Lower leg skin (tissue), 3 donors: ENCODE measurements around the gene PHF13.

Experiments
- POLR2A ChIP-seq, 2 donors: fragments of 450-650 bp; IDR thresholded peaks; one replicate each; pipeline ENCODE4 v1.6.1; 2016 to 2017; ENCODE audit warnings: antibody characterized with exemption in 2 of 2, mild to moderate bottlenecking in 1 of 2, moderate library complexity in 1 of 2
- TF ChIP-seq, protein P1 (sequence below), 3 donors: fragments of 450-650 bp; IDR thresholded peaks; one replicate each; pipeline ENCODE4 v1.5.1; 2016; ENCODE audit warnings: antibody characterized with exemption in 3 of 3, mild to moderate bottlenecking in 3 of 3, moderate library complexity in 2 of 3

DNA sequence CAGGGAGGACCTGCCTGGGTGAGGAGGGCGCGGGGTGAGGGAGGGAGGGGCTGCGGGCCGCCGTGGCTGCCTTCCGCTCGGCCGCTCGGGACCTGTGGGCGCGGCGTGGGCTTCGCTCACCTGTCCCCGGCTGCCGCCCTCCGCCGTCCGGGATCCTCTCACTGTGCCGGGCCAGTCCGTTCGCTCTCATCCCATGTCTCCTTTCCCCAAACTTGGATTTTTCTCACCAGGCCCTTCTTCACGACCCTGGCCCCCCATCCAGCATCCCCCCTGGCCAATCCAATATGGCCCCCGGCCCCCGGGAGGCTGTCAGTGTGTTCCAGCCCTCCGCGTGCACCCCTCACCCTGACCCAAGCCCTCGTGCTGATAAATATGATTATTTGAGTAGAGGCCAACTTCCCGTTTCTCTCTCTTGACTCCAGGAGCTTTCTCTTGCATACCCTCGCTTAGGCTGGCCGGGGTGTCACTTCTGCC is 33.4 kb upstream of the PHF13 start:
- TF ChIP-seq, protein P1, sequence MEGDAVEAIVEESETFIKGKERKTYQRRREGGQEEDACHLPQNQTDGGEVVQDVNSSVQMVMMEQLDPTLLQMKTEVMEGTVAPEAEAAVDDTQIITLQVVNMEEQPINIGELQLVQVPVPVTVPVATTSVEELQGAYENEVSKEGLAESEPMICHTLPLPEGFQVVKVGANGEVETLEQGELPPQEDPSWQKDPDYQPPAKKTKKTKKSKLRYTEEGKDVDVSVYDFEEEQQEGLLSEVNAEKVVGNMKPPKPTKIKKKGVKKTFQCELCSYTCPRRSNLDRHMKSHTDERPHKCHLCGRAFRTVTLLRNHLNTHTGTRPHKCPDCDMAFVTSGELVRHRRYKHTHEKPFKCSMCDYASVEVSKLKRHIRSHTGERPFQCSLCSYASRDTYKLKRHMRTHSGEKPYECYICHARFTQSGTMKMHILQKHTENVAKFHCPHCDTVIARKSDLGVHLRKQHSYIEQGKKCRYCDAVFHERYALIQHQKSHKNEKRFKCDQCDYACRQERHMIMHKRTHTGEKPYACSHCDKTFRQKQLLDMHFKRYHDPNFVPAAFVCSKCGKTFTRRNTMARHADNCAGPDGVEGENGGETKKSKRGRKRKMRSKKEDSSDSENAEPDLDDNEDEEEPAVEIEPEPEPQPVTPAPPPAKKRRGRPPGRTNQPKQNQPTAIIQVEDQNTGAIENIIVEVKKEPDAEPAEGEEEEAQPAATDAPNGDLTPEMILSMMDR (IDR thresholded peaks at IDR 0.05), result no peak
- no peak for TF ChIP-seq POLR2A (IDR thresholded peaks at IDR 0.05)
